Esophagus muscularis mucosa (tissue), 4 donors: Measurements from ENCODE around the gene PGM2L1. TPM values are rescaled to one million over a fixed set of nuclear protein-coding genes. Genes with fewer than 3 reads are reported as not detected.

Experiments used
- DNase-seq: peaks from one replicate; pipeline ENCODE4 v3.0.0-alpha.2; 2017; ENCODE audit errors: extremely low spot score
- H3K27ac ChIP-seq, 4 donors: fragments of 200-600 bp; sonication (generic); replicated peaks in 1 of 4; 1 replicate in 3 of 4; 2 replicates in 1 of 4; pipeline ENCODE4 v1.5.1; 2016 to 2019; ENCODE audit warnings: mild to moderate bottlenecking in 1 of 4
- H3K27me3 ChIP-seq, 4 donors: fragments of 200-600 bp; sonication (generic); one replicate each; pipeline versions ENCODE4 v1.5.1 to v1.6.0; 2016 to 2019
- H3K36me3 ChIP-seq, 4 donors: fragments of 200-600 bp; sonication (generic); one replicate each; pipeline ENCODE4 v1.5.1; 2016 to 2019
- H3K4me1 ChIP-seq, 4 donors: fragments of 200-600 bp; sonication (generic); one replicate each; pipeline ENCODE4 v1.5.1; 2016 to 2019
- H3K4me3 ChIP-seq, 4 donors: fragments of 200-600 bp; sonication (generic); 1 replicate in 2 of 4; 2 replicates in 2 of 4; pipeline ENCODE4 v1.5.1; 2016 to 2019; ENCODE audit warnings: mild to moderate bottlenecking in 4 of 4, moderate library complexity in 1 of 4
- H3K9me3 ChIP-seq, 4 donors: fragments of 200-600 bp; sonication (generic); 1 replicate in 3 of 4; 2 replicates in 1 of 4; pipeline ENCODE4 v1.5.1; 2016 to 2019
- CTCF ChIP-seq, 3 experiments: fragments of 200-600 bp in 2 of 3; fragments of 450-650 bp in 1 of 3; sonication (generic) in 2 of 3; IDR thresholded peaks; one replicate each; pipeline ENCODE4 v1.5.1; 2017 to 2019; ENCODE audit warnings: antibody characterized with exemption in 3 of 3, mild to moderate bottlenecking in 2 of 3, moderate library complexity in 1 of 3
- EP300 ChIP-seq: sonication (generic); formaldehyde crosslinking; IDR thresholded peaks from one replicate; pipeline ENCODE4 v1.6.1; 2017; ENCODE audit warnings: antibody characterized with exemption
- POLR2A ChIP-seq: fragments of 450-650 bp; IDR thresholded peaks from one replicate; pipeline ENCODE4 v1.6.1; 2017; ENCODE audit warnings: antibody characterized with exemption, moderate library complexity, mild to moderate bottlenecking, low read depth
- POLR2AphosphoS5 ChIP-seq, 2 donors: sonication (generic); formaldehyde crosslinking; IDR thresholded peaks; one replicate each; pipeline ENCODE4 v1.6.1; 2017; ENCODE audit warnings: antibody characterized with exemption in 2 of 2
- WGBS: methylation state at CpG from one replicate; pipeline ENCODE4 v1.1.5; 2018; 5-methylcytosine and 5-hydroxymethylcytosine counted together
- intact Hi-C: fragments of 100-400 bp; cut with DNase I; formaldehyde crosslinking; loops from one replicate; pipeline ENCODE4 v1.15.1; 2023
- total RNA-seq, 4 donors: library from RNA; depleted of rRNA; stranded (reverse); fragments of >200 nt; gene quantifications; one replicate each; pipeline versions ENCODE4 v1.1.0 to v1.2.1, GENCODE V29; 2016

PGM2L1 gene
- total RNA-seq, 4 donors from 2014 or later, result 2.5 to 6.4 (median 5.8) TPM

GRCh38 chr11:74357449-74357848 is 40.8 kb downstream of the PGM2L1 start:
- 82% methylated on average over 1 of the region's 1 CpG for WGBS
- Histone ChIP-seq H3K36me3 (peaks cover 9 to 32% (median 18%) of the 10 kb centered on the region in 4 donors), H3K27me3 (no peaks in the 10 kb centered on the region), H3K9me3 (peaks cover 0 to 7% (median 0%) of the 10 kb centered on the region in 4 donors), H3K4me3 (no peak overlapping the region), H3K4me1 (no peaks in the 10 kb centered on the region), H3K27ac (no peak overlapping the region)
- TF ChIP-seq CTCF (IDR thresholded peaks at IDR 0.05) (no peak), POLR2AphosphoS5 (IDR thresholded peaks at IDR 0.05) (no peak), POLR2A (no peak), EP300 (no peak)
- no peak for DNase-seq
- intact Hi-C loops, result no loop called here

GRCh38 chr11:74355626-74356025 is 42.6 kb downstream of the PGM2L1 start:
- H3K4me3 ChIP-seq, result no peak overlapping the region
- DNase-seq, result no peak
- 90% methylated on average over 2 of the region's 2 CpGs for WGBS
- H3K4me1 ChIP-seq, result no peaks in the 10 kb centered on the region
- H3K27me3 ChIP-seq, result no peaks in the 10 kb centered on the region
- no peak overlapping the region for H3K27ac ChIP-seq
- TF ChIP-seq CTCF (IDR thresholded peaks at IDR 0.05) (no peak), POLR2A (no peak), EP300 (no peak), POLR2AphosphoS5 (IDR thresholded peaks at IDR 0.05) (no peak)
- intact Hi-C loops, result no loop called here
- peaks cover 0 to 4% (median 0%) of the 10 kb centered on the region in 4 donors for H3K9me3 ChIP-seq
- H3K36me3 ChIP-seq, result peaks cover 5 to 25% (median 11%) of the 10 kb centered on the region in 4 donors

- H3K36me3 ChIP-seq, result peaks cover 0 to 15% (median 4%) of the 10 kb centered on the region in 4 donors
- DNase-seq, result no peak
- intact Hi-C loops, result no loop called here
- TF ChIP-seq EP300, result no peak
- no peak for TF ChIP-seq POLR2AphosphoS5 (IDR thresholded peaks at IDR 0.05)
- no peak for TF ChIP-seq POLR2A
- TF ChIP-seq CTCF (IDR thresholded peaks at IDR 0.05), result no peak
- no peak overlapping the region for H3K4me3 ChIP-seq
- 55% methylated on average over 3 of the region's 3 CpGs for WGBS
- H3K9me3 ChIP-seq, result no peaks in the 10 kb centered on the region
- H3K27ac ChIP-seq, result no peak overlapping the region
- H3K4me1 ChIP-seq, result no peaks in the 10 kb centered on the region
- no peaks in the 10 kb centered on the region for H3K27me3 ChIP-seq
These were observed 44.2 kb downstream of the PGM2L1 start for GRCh38 chr11:74354036-74354435.

- TF ChIP-seq POLR2AphosphoS5 (IDR thresholded peaks at IDR 0.05), result no peak
- TF ChIP-seq EP300, result no peak
- TF ChIP-seq POLR2A, result no peak
- TF ChIP-seq CTCF (IDR thresholded peaks at IDR 0.05), result no peak
- no peak overlapping the region for H3K4me3 ChIP-seq
- H3K4me1 ChIP-seq, result no peaks in the 10 kb centered on the region
- no peaks in the 10 kb centered on the region for H3K9me3 ChIP-seq
- H3K27me3 ChIP-seq, result no peaks in the 10 kb centered on the region
- H3K36me3 ChIP-seq, result no peaks in the 10 kb centered on the region
- WGBS, result 66% methylated on average over 2 of the region's 2 CpGs
- no peak overlapping the region for H3K27ac ChIP-seq
- intact Hi-C loops, result no loop called here
- no peak for DNase-seq
These were observed 50.9 kb downstream of the PGM2L1 start for GRCh38 chr11:74347381-74347780.

- no peaks in the 10 kb centered on the region for H3K36me3 ChIP-seq
- H3K27me3 ChIP-seq, result no peaks in the 10 kb centered on the region
- no peaks in the 10 kb centered on the region for H3K4me1 ChIP-seq
- 18% methylated on average over 1 of the region's 1 CpG for WGBS
- TF ChIP-seq POLR2A, result no peak
- no peak for TF ChIP-seq CTCF (IDR thresholded peaks at IDR 0.05)
- no peak for TF ChIP-seq EP300
- no peaks in the 10 kb centered on the region for H3K9me3 ChIP-seq
- no peak for DNase-seq
- no peak overlapping the region for H3K27ac ChIP-seq
- intact Hi-C loops, result no loop called here
- no peak overlapping the region for H3K4me3 ChIP-seq
These were observed 52.8 kb downstream of the PGM2L1 start for GRCh38 chr11:74345420-74345819.
